CD14-positive monocyte (primary cell): ENCODE results near the gene DPP10. TPM values are rescaled to one million over a fixed set of nuclear protein-coding genes. Genes with fewer than 3 reads are reported as not detected.
"Not testable (repeated sequence)": the region's sequence is repeated elsewhere in the genome, so short reads cannot be mapped to it uniquely, and the experiment has no call there.

ENCODE experiments used
- DNase-seq, 3 donors: peaks; one replicate each; pipeline ENCODE4 v3.0.0-alpha.2; 2011 to 2022
- H2AFZ ChIP-seq: 2 replicates; pipeline ENCODE4 v1.6.0; 2012; ENCODE audit warnings: mild to moderate bottlenecking, low read depth, low read length, inconsistent platforms; ENCODE audit not compliant: insufficient read depth, poor library complexity, severe bottlenecking
- H3K27ac ChIP-seq, 2 donors: 1 replicate in 1 of 2; 2 replicates in 1 of 2; pipeline ENCODE4 v1.5.1; 2012 to 2013; ENCODE audit warnings: low read length in 2 of 2, control low read depth in 1 of 2, inconsistent platforms in 1 of 2, low read depth in 1 of 2, mild to moderate bottlenecking in 1 of 2
- H3K27me3 ChIP-seq, 2 donors: one replicate each; pipeline versions ENCODE4 v1.6.0 to v1.6.1; 2011 to 2013; ENCODE audit warnings: low read length in 2 of 2; ENCODE audit not compliant: control insufficient read depth in 2 of 2, insufficient read depth in 2 of 2
- H3K36me3 ChIP-seq, 2 donors: replicated peaks in 1 of 2; 1 replicate in 1 of 2; 2 replicates in 1 of 2; pipeline versions ENCODE4 v1.5.1 to v1.6.1; 2012 to 2013; ENCODE audit warnings: low read length in 2 of 2, control low read depth in 1 of 2, inconsistent platforms in 1 of 2, mild to moderate bottlenecking in 1 of 2; ENCODE audit not compliant: insufficient read depth in 2 of 2, control insufficient read depth in 1 of 2
- H3K4me1 ChIP-seq, 2 donors: 1 replicate in 1 of 2; 2 replicates in 1 of 2; pipeline versions ENCODE4 v1.5.1 to v1.6.1; 2012 to 2013; ENCODE audit warnings: low read length in 2 of 2, control low read depth in 1 of 2, inconsistent platforms in 1 of 2, mild to moderate bottlenecking in 1 of 2, moderate library complexity in 1 of 2; ENCODE audit not compliant: insufficient read depth in 2 of 2, control insufficient read depth in 1 of 2
- H3K4me2 ChIP-seq: replicated peaks from 2 replicates; pipeline ENCODE3; 2012; ENCODE audit warnings: low read length, moderate library complexity, mild to moderate bottlenecking; ENCODE audit not compliant: poor library complexity, severe bottlenecking; ENCODE audit errors: extremely low read depth
- H3K4me3 ChIP-seq, 3 experiments: fragments of 200-600 bp in 1 of 3; sonication (generic) in 1 of 3; replicated peaks in 1 of 3; 1 replicate in 2 of 3; 2 replicates in 1 of 3; pipeline ENCODE4 v1.5.1; 2011 to 2013; ENCODE audit warnings: low read length in 3 of 3, mild to moderate bottlenecking in 3 of 3, control low read depth in 2 of 3, low read depth in 2 of 3, inconsistent platforms in 1 of 3, moderate library complexity in 1 of 3
- H3K79me2 ChIP-seq: 2 replicates; pipeline ENCODE4 v1.6.0; 2012; ENCODE audit warnings: mild to moderate bottlenecking, control low read depth, inconsistent platforms, low read length, moderate library complexity; ENCODE audit not compliant: insufficient read depth
- H3K9ac ChIP-seq: 2 replicates; pipeline ENCODE4 v1.6.0; 2017; ENCODE audit warnings: low read length, mild to moderate bottlenecking; ENCODE audit not compliant: insufficient read depth, poor library complexity, severe bottlenecking
- H3K9me3 ChIP-seq, 2 donors: replicated peaks in 1 of 2; 1 replicate in 1 of 2; 2 replicates in 1 of 2; pipeline versions ENCODE4 v1.5.1 to v1.6.1; 2012 to 2013; ENCODE audit warnings: low read length in 2 of 2, control low read depth in 1 of 2; ENCODE audit not compliant: control insufficient read depth in 1 of 2, insufficient read depth in 1 of 2
- H4K20me1 ChIP-seq: 2 replicates; pipeline ENCODE4 v1.6.0; 2012; ENCODE audit warnings: mild to moderate bottlenecking, low read length, control low read depth, moderate library complexity; ENCODE audit not compliant: insufficient read depth
- H3K27ac Mint-ChIP-seq, 7 donors: one replicate each; pipeline ENCODE4 v1.8.0; 2020; ENCODE audit warnings: mild to moderate bottlenecking in 7 of 7, mixed read lengths in 7 of 7, moderate library complexity in 6 of 7, inconsistent platforms in 2 of 7
- H3K27me3 Mint-ChIP-seq, 3 donors: one replicate each; pipeline ENCODE4 v1.8.0; 2021 to 2022; ENCODE audit warnings: low read depth in 3 of 3, mild to moderate bottlenecking in 3 of 3, mixed read lengths in 3 of 3, moderate library complexity in 3 of 3, inconsistent platforms in 1 of 3
- H3K36me3 Mint-ChIP-seq, 2 donors: one replicate each; pipeline ENCODE4 v1.8.0; 2020; ENCODE audit warnings: mixed read lengths in 2 of 2, inconsistent platforms in 1 of 2, mild to moderate bottlenecking in 1 of 2
- H3K4me1 Mint-ChIP-seq: one replicate; pipeline ENCODE4 v1.8.0; 2020; ENCODE audit warnings: mild to moderate bottlenecking, mixed read lengths
- H3K4me3 Mint-ChIP-seq, 2 donors: one replicate each; pipeline ENCODE4 v1.8.0; 2020; ENCODE audit warnings: mild to moderate bottlenecking in 2 of 2, mixed read lengths in 2 of 2, moderate library complexity in 1 of 2
- H3K9me3 Mint-ChIP-seq, 7 donors: one replicate each; pipeline ENCODE4 v1.8.0; 2020 to 2022; ENCODE audit warnings: mixed read lengths in 7 of 7, mild to moderate bottlenecking in 6 of 7, moderate library complexity in 6 of 7, inconsistent platforms in 2 of 7
- WGBS: methylation state at CpG from one replicate; pipeline ENCODE4 v1.1.5; 2013; ENCODE audit warnings: missing lambda C conversion rate; ENCODE audit not compliant: insufficient coverage; 5-methylcytosine and 5-hydroxymethylcytosine counted together
- intact Hi-C, 2 donors: fragments of 100-400 bp; cut with micrococcal nuclease; formaldehyde crosslinking; loops; one replicate each; pipeline versions ENCODE4 v1.15.0 to v1.15.1; 2023
- polyA plus RNA-seq, 3 donors: library from polyadenylated mRNA; depleted of rRNA in 1 of 3; unstranded in 2 of 3; stranded (reverse) in 1 of 3; fragments of 300-500 nt in 2 of 3; fragments of >200 nt in 1 of 3; fragmentation: Illumina TruSeq in 2 of 3; gene quantifications; 1 replicate in 2 of 3; 2 replicates in 1 of 3; pipeline ENCODE4 v1.2.3, GENCODE V29; 2012 to 2021
- TF ChIP-seq, protein P1 (sequence below): fragments of 200-600 bp; IDR thresholded peaks from one replicate; pipeline ENCODE4 v1.8.0; 2022; ENCODE audit warnings: antibody characterized with exemption, mild to moderate bottlenecking

DPP10 gene
- polyA plus RNA-seq, 3 donors = not detected

- no peak overlapping the region for H3K27ac ChIP-seq
These were observed 299.8 kb downstream of the DPP10 start for GRCh38 chr2:114742245-114742644.

GRCh38 chr2:114745700-114746099 lies 303.3 kb downstream of the DPP10 start:
- Mint-ChIP-seq H3K9me3 (peaks cover 0 to 7% (median 3%) of the 10 kb centered on the region in 7 donors), H3K4me1 (no peaks in the 10 kb centered on the region), H3K4me3 (no peak overlapping the region), H3K36me3 (no peaks in the 10 kb centered on the region), H3K27ac (no peak overlapping the region), H3K27me3 (peaks cover 0 to 1% (median 0%) of the 10 kb centered on the region in 3 donors)
- H3K9ac ChIP-seq = no peak overlapping the region
- H3K4me2 ChIP-seq = no peak overlapping the region
- H2AFZ ChIP-seq = no peak overlapping the region
- no peak overlapping the region for H3K4me3 ChIP-seq
- TF ChIP-seq, protein P1, sequence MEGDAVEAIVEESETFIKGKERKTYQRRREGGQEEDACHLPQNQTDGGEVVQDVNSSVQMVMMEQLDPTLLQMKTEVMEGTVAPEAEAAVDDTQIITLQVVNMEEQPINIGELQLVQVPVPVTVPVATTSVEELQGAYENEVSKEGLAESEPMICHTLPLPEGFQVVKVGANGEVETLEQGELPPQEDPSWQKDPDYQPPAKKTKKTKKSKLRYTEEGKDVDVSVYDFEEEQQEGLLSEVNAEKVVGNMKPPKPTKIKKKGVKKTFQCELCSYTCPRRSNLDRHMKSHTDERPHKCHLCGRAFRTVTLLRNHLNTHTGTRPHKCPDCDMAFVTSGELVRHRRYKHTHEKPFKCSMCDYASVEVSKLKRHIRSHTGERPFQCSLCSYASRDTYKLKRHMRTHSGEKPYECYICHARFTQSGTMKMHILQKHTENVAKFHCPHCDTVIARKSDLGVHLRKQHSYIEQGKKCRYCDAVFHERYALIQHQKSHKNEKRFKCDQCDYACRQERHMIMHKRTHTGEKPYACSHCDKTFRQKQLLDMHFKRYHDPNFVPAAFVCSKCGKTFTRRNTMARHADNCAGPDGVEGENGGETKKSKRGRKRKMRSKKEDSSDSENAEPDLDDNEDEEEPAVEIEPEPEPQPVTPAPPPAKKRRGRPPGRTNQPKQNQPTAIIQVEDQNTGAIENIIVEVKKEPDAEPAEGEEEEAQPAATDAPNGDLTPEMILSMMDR = no peak
- no peaks in the 10 kb centered on the region for H3K36me3 ChIP-seq
- DNase-seq = no peak
- H3K27me3 ChIP-seq = no peaks in the 10 kb centered on the region
- H3K4me1 ChIP-seq = no peaks in the 10 kb centered on the region
- no peaks in the 10 kb centered on the region for H3K9me3 ChIP-seq
- no peaks in the 10 kb centered on the region for H4K20me1 ChIP-seq
- intact Hi-C loops = no loop called here
- no peaks in the 10 kb centered on the region for H3K79me2 ChIP-seq
- no peak overlapping the region for H3K27ac ChIP-seq
- 87% methylated on average over 2 of the region's 2 CpGs for WGBS

More at GRCh38 chr2:114742245-114742644, 299.8 kb downstream of the DPP10 start:
- intact Hi-C loops = no loop called here
- DNase-seq = no peak
- H3K27me3 ChIP-seq = no peaks in the 10 kb centered on the region
- no peaks in the 10 kb centered on the region for H3K36me3 ChIP-seq
- TF ChIP-seq, protein P1 = no peak
- Mint-ChIP-seq H3K9me3 (peaks cover 0 to 10% (median 5%) of the 10 kb centered on the region in 7 donors), H3K36me3 (no peaks in the 10 kb centered on the region), H3K4me1 (no peaks in the 10 kb centered on the region), H3K27ac (no peak overlapping the region), H3K27me3 (peaks cover 0 to 1% (median 0%) of the 10 kb centered on the region in 3 donors), H3K4me3 (no peak overlapping the region)
- H4K20me1 ChIP-seq = no peaks in the 10 kb centered on the region
- no peak overlapping the region for H2AFZ ChIP-seq
- H3K4me2 ChIP-seq = no peak overlapping the region
- no peaks in the 10 kb centered on the region for H3K4me1 ChIP-seq
- H3K9ac ChIP-seq = no peak overlapping the region
- no peaks in the 10 kb centered on the region for H3K79me2 ChIP-seq
- peaks cover 0 to 5% of the 10 kb centered on the region in 2 donors for H3K9me3 ChIP-seq
- H3K4me3 ChIP-seq = no peak overlapping the region
- WGBS = no CpG with 5 or more reads among the region's 1 CpG

DNA sequence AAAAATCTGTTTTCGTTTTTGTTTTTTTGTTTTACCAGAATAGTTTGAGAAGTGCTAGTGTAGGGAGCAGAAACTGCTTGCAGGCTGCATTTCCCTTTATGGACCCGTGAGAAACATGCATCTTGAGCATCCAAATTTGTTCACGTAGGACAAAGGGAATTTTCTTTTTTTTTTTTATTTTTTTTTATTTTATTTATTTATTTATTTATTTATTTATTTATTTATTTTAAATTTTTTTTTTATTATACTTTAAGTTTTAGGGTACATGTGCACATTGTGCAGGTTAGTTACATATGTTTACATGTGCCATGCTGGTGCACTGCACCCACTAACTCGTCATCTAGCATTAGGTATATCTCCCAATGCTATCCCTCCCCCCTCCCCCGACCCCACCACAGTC lies 305.7 kb downstream of the DPP10 start:
- not testable (repeated sequence) for H3K36me3 Mint-ChIP-seq, H3K27me3 ChIP-seq

More for the DNA sequence above, 305.7 kb downstream of the DPP10 start:
- H4K20me1 ChIP-seq, H3K27ac Mint-ChIP-seq, H3K27ac ChIP-seq, H3K79me2 ChIP-seq, DNase-seq, H3K27me3 Mint-ChIP-seq, H3K4me3 ChIP-seq, H3K4me3 Mint-ChIP-seq, H3K9ac ChIP-seq, H3K36me3 ChIP-seq, H3K9me3 ChIP-seq, H3K4me1 Mint-ChIP-seq, H2AFZ ChIP-seq, H3K4me2 ChIP-seq, intact Hi-C loops, H3K4me1 ChIP-seq: not testable (repeated sequence)
- WGBS = no CpG with 5 or more reads among the region's 5 CpGs
- peaks cover 0 to 15% (median 2%) of the 10 kb centered on the region in 7 donors for H3K9me3 Mint-ChIP-seq
